ENCODE measurements around the gene TLE5.
"Not testable (repeated sequence)": the region's sequence is repeated elsewhere in the genome, so short reads cannot be mapped to it uniquely, and the experiment has no call there.

Gene TLE5

GRCh38 chr19:3060857-3061181 lies 1.5 kb downstream of the TLE5 start:
- no peak for DNase-seq

- no peak for DNase-seq
Observed at GRCh38 chr19:3059653-3060052, 2.6 kb downstream of the TLE5 start.

- DNase-seq, result no peak
Observed at GRCh38 chr19:3058821-3059314, 3.4 kb downstream of the TLE5 start.

- no peak for DNase-seq
Observed at GRCh38 chr19:3058009-3058820, 4.1 kb downstream of the TLE5 start.

- DNase-seq, result peak; percentile 29
Observed at GRCh38 chr19:3057275-3057714, 5.0 kb downstream of the TLE5 start.

- DNase-seq, result peak; percentile 57
Observed at GRCh38 chr19:3056417-3057088, 5.7 kb downstream of the TLE5 start.

- peak; percentile 58 for DNase-seq
Observed at GRCh38 chr19:3055741-3056416, 6.4 kb downstream of the TLE5 start.

- DNase-seq, result no peak
Observed at GRCh38 chr19:3054972-3055740, 7.1 kb downstream of the TLE5 start.

- DNase-seq, result no peak
Observed at GRCh38 chr19:3054265-3054971, 7.9 kb downstream of the TLE5 start.

- DNase-seq, result no peak
Observed at GRCh38 chr19:3053780-3054179, 8.5 kb downstream of the TLE5 start.

GRCh38 chr19:3053218-3053621 lies 9.1 kb downstream of the TLE5 start:
- no peak for DNase-seq

GRCh38 chr19:3050016-3050415 lies 12.3 kb downstream of the TLE5 start:
- not testable (repeated sequence) for DNase-seq

- no peak for DNase-seq
Observed at GRCh38 chr19:3049089-3049488, 13.2 kb downstream of the TLE5 start.

GRCh38 chr19:3048190-3048533 lies 14.1 kb downstream of the TLE5 start:
- DNase-seq, result no peak

- peak; percentile 88 for DNase-seq
Observed at GRCh38 chr19:3047496-3048189, 14.7 kb downstream of the TLE5 start.

- DNase-seq, result peak; percentile 52
Observed at GRCh38 chr19:3046698-3047495, 15.4 kb downstream of the TLE5 start.

GRCh38 chr19:3045885-3046697 lies 16.2 kb downstream of the TLE5 start:
- DNase-seq, result no peak

- DNase-seq, result no peak
Observed at GRCh38 chr19:3045191-3045590, 17.1 kb downstream of the TLE5 start.

- no peak for DNase-seq
Observed at GRCh38 chr19:3042621-3043267, 19.6 kb downstream of the TLE5 start.

Data from NCI-H1694 (cell line).